ENCODE measurements around the gene MT1A. TPM values are rescaled to one million over a fixed set of nuclear protein-coding genes. Genes with fewer than 3 reads are reported as not detected.
"Not testable (repeated sequence)": the region's sequence is repeated elsewhere in the genome, so short reads cannot be mapped to it uniquely, and the experiment has no call there.

Gene MT1A
- total and polyA plus RNA-seq, 2 donors (not counting 3 experiments of a cell fraction or from before 2014, with no cell fraction given): 6.5 to 8.4 TPM

DNA sequence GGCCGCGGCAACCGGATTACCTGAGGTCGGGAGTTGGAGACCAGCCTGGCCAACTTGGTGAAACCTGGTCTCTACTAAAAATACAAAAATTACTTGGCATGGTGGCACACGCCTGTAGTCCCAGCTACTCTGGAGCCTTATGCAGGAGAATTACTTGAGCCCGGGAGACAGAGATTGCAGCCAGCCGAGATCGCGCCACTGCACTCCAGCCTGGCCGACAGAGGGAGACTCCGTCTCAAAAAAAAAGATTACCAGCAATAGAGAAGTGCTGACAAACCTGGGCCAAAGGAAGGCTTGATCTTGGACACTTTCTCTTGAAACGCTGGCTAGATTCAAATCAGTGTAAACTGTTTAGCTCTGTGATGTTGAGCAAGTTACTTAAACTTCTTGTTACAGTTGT lies 35.5 kb downstream of the MT1A start:
- no peak overlapping the region for H2AFZ ChIP-seq (ENCODE audit: low read depth, low read length)
- dilution Hi-C loops (cut with MboI; ENCODE audit: extremely low pct_ligation_motif_present, low sequenced_read_pairs) (no loop called here), intact Hi-C loops (cut with micrococcal nuclease) (loop anchor here (1.0 kb wide), 1 partner anchor 28 kb away; no protein-coding TSS in a partner anchor)
- BruUV-seq (replicated peaks): no TSS peak
- no peak overlapping the region for H3K9ac ChIP-seq (replicated peaks; ENCODE audit: extremely low read depth, insufficient read depth, low read length)
- DNase-seq (ENCODE audit: low read depth, low spot score) (peak; percentile 18), FAIRE-seq (peak; percentile 84)
- TF ChIP-seq MYC (IDR thresholded peaks at IDR 0.05; ENCODE audit: low read depth, low read length): no peak
- TF ChIP-seq, protein P1, sequence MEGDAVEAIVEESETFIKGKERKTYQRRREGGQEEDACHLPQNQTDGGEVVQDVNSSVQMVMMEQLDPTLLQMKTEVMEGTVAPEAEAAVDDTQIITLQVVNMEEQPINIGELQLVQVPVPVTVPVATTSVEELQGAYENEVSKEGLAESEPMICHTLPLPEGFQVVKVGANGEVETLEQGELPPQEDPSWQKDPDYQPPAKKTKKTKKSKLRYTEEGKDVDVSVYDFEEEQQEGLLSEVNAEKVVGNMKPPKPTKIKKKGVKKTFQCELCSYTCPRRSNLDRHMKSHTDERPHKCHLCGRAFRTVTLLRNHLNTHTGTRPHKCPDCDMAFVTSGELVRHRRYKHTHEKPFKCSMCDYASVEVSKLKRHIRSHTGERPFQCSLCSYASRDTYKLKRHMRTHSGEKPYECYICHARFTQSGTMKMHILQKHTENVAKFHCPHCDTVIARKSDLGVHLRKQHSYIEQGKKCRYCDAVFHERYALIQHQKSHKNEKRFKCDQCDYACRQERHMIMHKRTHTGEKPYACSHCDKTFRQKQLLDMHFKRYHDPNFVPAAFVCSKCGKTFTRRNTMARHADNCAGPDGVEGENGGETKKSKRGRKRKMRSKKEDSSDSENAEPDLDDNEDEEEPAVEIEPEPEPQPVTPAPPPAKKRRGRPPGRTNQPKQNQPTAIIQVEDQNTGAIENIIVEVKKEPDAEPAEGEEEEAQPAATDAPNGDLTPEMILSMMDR (IDR thresholded peaks at IDR 0.05; ENCODE audit: extremely low read depth in 1 of 2, insufficient read depth in 1 of 2, low read depth in 1 of 2, low read length in 2 of 2): peak; percentile 22 to 59
- H4K20me1 ChIP-seq (replicated peaks; ENCODE audit: control insufficient read depth, extremely low read depth, insufficient read depth, low read length): no peaks in the 10 kb centered on the region
- H3K9me1 ChIP-seq (replicated peaks; ENCODE audit: control insufficient read depth, extremely low read depth, insufficient read depth, low read length): no peaks in the 10 kb centered on the region
- peaks cover 3% of the 10 kb centered on the region for H3K4me1 ChIP-seq (ENCODE audit: control insufficient read depth, extremely low read depth, insufficient read depth, low read length)
- ChIA-PET CTCF (interaction anchor here (1.0 to 2.4 kb wide), 7 partner anchors 22 to 119 kb away, joined by 3 to 24 read pairs (median 5); partner anchors contain the start of gene MT1B), POLR2A (no interaction called here)
- H3K79me2 ChIP-seq (ENCODE audit: control insufficient read depth, insufficient read depth, low read length): no peaks in the 10 kb centered on the region
- no peaks in the 10 kb centered on the region for H3K36me3 ChIP-seq (ENCODE audit: control insufficient read depth in 2 of 2, extremely low read depth in 1 of 2, insufficient read depth in 2 of 2, low read length in 2 of 2)
- H3K27ac ChIP-seq (ENCODE audit: insufficient read depth, low read depth, low read length): no peak overlapping the region
- H3K9me3 ChIP-seq (replicated peaks; ENCODE audit: control insufficient read depth, insufficient read depth, low read length): no peaks in the 10 kb centered on the region
- H3K4me2 ChIP-seq (ENCODE audit: insufficient read depth, low read length): no peak overlapping the region
- H3K4me3 ChIP-seq (replicated peaks in 1 of 3; ENCODE audit: insufficient read depth in 1 of 3, low read depth in 1 of 3, low read length in 3 of 3): no peak overlapping the region
- H3K27me3 ChIP-seq (ENCODE audit: control insufficient read depth in 2 of 2, insufficient read depth in 2 of 2, low read length in 2 of 2): peaks cover 48 to 59% of the 10 kb centered on the region in 2 experiments

DNA sequence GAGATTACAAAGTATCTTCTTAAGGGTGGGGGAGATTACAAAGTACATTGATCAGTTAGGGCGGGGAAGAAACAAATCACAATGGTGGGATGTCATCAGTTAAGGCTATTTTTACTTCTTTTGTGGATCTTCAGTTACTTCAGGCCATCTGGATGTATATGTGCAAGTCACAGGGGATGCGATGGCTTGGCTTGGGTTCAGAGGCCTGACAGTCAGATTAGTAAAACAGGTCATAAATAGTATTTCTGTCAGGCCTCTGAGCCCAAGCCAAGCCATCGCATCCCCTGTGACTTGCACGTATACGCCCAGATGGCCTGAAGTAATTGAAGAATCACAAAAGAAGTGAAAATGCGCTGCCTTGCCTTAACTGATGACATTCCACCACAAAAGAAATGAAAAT lies 36.1 kb downstream of the MT1A start:
- H3K9me3 ChIP-seq (replicated peaks; ENCODE audit: control insufficient read depth, insufficient read depth, low read length); H3K4me1 ChIP-seq (ENCODE audit: control insufficient read depth, extremely low read depth, insufficient read depth, low read length); FAIRE-seq; POLR2A ChIA-PET; H3K4me3 ChIP-seq (replicated peaks in 1 of 3; ENCODE audit: insufficient read depth in 1 of 3, low read depth in 1 of 3, low read length in 3 of 3); H4K20me1 ChIP-seq (replicated peaks; ENCODE audit: control insufficient read depth, extremely low read depth, insufficient read depth, low read length); H3K36me3 ChIP-seq (ENCODE audit: control insufficient read depth in 2 of 2, extremely low read depth in 1 of 2, insufficient read depth in 2 of 2, low read length in 2 of 2); DNase-seq (ENCODE audit: low read depth, low spot score); H3K9ac ChIP-seq (replicated peaks; ENCODE audit: extremely low read depth, insufficient read depth, low read length); H3K4me2 ChIP-seq (ENCODE audit: insufficient read depth, low read length); BruUV-seq (replicated peaks); H3K27ac ChIP-seq (ENCODE audit: insufficient read depth, low read depth, low read length); H2AFZ ChIP-seq (ENCODE audit: low read depth, low read length); H3K79me2 ChIP-seq (ENCODE audit: control insufficient read depth, insufficient read depth, low read length); H3K9me1 ChIP-seq (replicated peaks; ENCODE audit: control insufficient read depth, extremely low read depth, insufficient read depth, low read length); dilution Hi-C loops (cut with MboI; ENCODE audit: extremely low pct_ligation_motif_present, low sequenced_read_pairs): not testable (repeated sequence)
- intact Hi-C loops (cut with micrococcal nuclease): loop anchor here (1.0 kb wide), 1 partner anchor 28 kb away; no protein-coding TSS in a partner anchor
- H3K27me3 ChIP-seq (ENCODE audit: control insufficient read depth in 2 of 2, insufficient read depth in 2 of 2, low read length in 2 of 2): peaks cover 43 to 53% of the 10 kb centered on the region in 2 experiments
- CTCF ChIA-PET: interaction anchor here (1.2 kb wide), 2 partner anchors 46 to 113 kb away, joined by 3 to 5 read pairs; no protein-coding TSS in a partner anchor
